ENCODE data around the gene PKP2.
"Not testable (repeated sequence)": the region's sequence is repeated elsewhere in the genome, so short reads cannot be mapped to it uniquely, and the experiment has no call there.

PKP2 gene

DNA sequence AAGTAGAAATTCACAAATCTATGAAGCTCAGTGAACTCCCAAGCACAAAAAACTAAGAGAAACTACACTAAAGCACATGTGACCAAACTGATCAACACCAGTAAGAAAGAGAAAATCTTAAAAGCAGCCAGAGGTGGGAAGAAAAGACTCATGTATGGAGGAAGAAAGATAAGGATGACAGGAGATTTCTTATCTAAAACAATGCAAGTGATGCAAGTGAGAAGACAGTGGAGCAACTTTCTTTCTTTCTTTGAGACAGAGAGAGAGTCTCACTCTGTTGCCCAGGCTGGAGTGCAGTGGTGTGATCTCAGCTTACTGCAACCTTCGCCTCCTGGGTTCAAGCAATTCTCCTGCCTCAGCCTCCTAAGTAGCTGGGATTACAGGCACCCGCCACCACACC, 34.9 kb downstream of the PKP2 start:
- not testable (repeated sequence) for DNase-seq

DNA sequence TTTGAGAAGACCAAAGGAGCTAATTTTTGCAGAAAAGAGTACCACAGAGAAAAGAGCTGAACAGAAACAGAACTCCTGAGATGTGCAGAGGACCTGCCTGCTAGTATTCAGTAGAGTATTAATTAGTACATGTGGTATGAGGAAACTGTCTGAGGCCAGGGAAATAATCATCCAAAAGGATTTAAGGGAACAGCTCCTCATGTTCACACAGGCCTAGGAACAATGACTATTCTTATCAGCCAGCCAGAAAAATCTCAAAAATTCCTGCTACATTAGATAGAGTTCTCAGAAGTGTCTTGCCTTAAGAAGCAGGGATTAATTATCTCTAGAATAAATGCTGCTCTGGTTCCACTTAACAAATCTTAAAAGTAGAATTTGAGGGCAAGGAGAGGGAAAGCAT, 36.4 kb downstream of the PKP2 start:
- DNase-seq: no peak

- no peak for DNase-seq
Measured at GRCh38 chr12:32859389-32859788, 37.2 kb downstream of the PKP2 start.

GRCh38 chr12:32854716-32855115, 41.9 kb downstream of the PKP2 start:
- DNase-seq: no peak

DNA sequence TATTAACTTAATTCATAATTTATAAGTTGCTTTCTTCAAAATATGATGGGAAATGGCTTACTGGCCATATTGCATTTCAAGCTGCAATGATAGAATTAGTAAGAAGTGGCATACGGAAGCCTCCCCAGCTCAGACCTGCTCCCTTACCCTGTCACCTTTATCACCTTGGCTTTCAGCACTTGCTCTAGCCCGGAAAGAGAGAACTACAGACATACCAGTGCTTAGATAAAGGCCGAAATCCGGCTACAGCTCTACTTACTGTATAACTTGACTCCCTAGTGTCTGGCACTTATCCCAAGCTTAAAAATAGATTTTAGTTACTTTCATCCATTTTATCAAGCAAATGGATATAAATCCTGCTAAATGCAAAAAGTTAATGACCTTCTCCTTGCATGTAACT, 42.5 kb downstream of the PKP2 start:
- DNase-seq: no peak

DNA sequence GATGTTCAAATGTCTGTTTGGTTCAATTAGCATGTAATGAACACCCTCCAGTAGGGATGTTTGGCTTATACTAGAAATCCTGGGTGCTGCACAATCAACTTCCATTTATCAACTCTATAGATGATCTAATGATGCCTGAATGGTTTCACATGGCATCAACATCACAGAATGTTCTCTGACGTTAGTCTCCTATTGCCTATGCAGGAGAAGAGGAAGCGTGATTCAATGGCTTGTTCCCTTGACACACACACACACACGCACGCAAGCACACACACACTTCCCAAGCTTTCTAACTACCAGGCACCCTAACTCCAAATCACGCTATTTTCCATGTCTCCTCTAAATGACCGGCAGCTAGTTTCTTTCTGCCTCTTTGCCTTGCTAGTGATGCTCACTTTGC, 49.3 kb downstream of the PKP2 start:
- DNase-seq: no peak

- no peak for DNase-seq
Measured at GRCh38 chr12:32846053-32846452, 50.5 kb downstream of the PKP2 start.

DNA sequence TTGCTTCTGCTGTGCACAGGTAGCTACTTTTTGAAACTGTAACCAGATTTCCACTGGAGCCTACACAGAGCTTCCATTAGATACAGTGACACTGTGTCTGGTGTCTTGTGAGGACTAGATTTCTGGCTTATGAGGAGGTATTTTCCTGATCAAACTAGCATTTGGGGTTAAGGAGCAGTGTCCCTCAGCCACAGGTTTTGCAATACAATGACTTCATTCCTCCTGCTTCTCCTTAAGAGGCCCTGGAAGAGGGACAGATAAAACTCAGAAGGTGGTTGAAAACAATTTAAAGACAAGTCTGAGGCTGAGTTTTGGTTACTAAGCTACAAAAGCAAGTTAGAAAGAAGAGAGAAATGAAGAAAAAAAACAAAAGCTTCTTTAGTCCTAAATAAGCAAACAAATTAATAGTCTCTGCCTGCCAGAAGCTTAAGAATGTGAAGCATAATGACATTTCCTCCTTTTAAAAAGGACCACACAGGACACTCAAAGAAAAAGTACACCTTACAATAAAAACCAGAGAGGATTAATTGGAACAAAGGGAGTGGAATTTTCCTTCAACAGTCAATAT, 53.0 kb downstream of the PKP2 start:
- DNase-seq: no peak

DNA sequence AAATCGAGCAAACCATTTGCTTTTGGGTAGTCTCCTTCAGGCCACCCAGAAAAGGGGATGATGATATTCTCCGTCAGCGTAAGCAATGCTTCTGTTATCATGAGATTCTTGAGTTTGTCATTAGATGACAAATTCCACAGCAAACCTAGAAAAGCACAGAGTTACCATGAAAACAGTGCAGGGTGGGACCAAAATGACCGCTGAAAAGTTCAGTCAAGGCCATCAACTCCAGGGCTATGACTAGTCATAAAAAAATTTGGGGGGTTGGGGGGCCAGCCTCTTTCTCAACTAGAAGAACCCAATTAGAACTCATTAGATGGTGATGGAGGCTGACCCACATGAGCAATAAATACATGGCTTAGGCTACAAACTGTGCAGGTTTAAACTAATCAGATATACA, 55.5 kb downstream of the PKP2 start:
- no peak for DNase-seq

- DNase-seq: no peak
Measured at GRCh38 chr12:32839828-32840227, 56.7 kb downstream of the PKP2 start.

DNA sequence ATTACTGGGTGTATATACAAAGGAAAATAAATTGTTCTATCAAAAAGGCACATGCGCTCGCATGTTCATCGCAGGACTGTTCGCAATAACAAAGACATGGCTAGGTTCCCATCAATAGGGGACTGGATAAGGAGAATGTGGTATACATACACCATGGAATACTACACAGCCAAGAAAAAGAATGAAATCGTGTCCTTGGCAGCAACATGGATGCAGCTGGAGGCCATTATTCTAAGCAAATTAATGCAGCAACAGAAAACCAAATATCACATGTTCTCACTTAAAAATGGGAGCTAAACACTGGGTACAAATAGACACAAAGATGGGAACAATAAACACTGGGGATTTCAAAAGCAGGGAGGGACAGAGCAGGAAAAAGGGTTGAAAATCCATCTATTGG, 58.6 kb downstream of the PKP2 start:
- no peak for DNase-seq

GRCh38 chr12:32836710-32837109, 59.9 kb downstream of the PKP2 start:
- no peak for DNase-seq

GRCh38 chr12:32834122-32834521, 62.5 kb downstream of the PKP2 start:
- no peak for DNase-seq

GRCh38 chr12:32828552-32828951, 68.0 kb downstream of the PKP2 start:
- DNase-seq: no peak

- DNase-seq: no peak
Measured at GRCh38 chr12:32828120-32828519, 68.5 kb downstream of the PKP2 start.

GRCh38 chr12:32826807-32827412, 69.7 kb downstream of the PKP2 start:
- DNase-seq: no peak

- DNase-seq: no peak
Measured at GRCh38 chr12:32824596-32824995, 72.0 kb downstream of the PKP2 start.

DNA sequence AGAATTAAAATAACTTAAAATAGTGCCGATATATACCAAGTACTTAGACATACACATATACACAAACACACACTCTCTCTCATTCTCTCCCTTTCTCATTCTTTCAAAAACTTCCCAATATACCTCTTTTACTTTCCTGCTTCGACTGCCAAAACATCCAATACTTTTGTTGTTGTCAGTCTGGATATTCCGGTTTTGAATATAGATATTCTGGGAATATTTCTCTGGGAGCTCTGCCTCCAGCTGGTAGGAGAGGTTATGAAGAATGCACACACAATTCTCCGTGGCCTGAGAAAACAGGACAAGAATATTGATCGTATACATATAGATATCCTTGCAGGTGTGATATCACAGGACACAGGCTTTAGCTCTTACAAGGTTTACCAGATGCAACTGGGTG, 74.2 kb downstream of the PKP2 start:
- no peak for DNase-seq

GRCh38 chr12:32821710-32822109, 74.9 kb downstream of the PKP2 start:
- no peak for DNase-seq

- DNase-seq: no peak
Measured at GRCh38 chr12:32821293-32821692, 75.3 kb downstream of the PKP2 start.

GRCh38 chr12:32820376-32820931, 76.1 kb downstream of the PKP2 start:
- no peak for DNase-seq

DNA sequence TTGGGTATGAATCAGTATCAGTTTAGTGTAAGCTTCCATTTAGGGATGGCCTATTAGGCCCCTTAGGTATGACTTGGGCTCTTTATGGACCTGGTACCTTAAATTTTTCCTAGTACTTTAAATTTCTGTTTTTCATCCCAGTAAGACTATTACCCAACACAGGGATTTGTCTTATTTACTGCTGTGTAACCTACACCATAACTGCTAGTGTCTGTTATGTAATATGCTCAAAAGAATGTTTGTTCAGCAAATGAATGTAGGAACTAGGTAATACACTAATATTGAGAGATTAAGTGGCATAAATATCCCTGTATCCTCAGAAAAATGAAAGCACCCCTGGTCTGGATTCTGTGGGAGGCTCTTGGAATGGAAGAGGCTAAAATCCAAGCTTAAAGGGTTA, 77.2 kb downstream of the PKP2 start:
- DNase-seq: no peak

GRCh38 chr12:32811686-32812392, 84.7 kb downstream of the PKP2 start:
- no peak for DNase-seq

DNA sequence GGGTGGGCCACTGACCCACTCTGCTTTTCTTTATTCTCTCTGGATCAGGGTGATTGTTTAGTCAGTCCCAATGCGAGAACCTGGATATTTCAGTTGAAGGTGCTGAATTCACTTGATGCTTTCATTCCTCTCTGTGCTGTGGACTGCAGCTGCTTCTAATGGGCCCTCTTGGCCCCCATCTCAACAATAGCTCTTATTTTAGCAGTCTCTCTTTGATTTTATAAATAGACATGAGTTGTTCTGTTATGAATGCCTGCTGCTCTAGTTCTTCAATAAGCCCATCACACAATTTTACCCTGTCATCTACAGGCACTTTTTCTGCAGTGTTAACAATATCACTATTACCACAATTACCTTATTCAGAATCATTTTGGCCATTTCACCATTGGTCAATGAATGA, 86.7 kb downstream of the PKP2 start:
- DNase-seq: no peak
